K562 (cell line): Measurements from ENCODE around the gene VPS41.

ENCODE experiments used
- ZNF41 ChIP-seq: fragments of 250-450 bp; sonication (Bioruptor Pico); conservative IDR thresholded peaks from 2 replicates; pipeline ENCODE4 v1.4.0; 2020; ENCODE audit warnings: mild to moderate bottlenecking
- TF ChIP-seq, protein P1 (sequence below): sonication (generic); formaldehyde crosslinking; IDR thresholded peaks from 2 replicates; pipeline ENCODE4 v1.9.0; 2022; ENCODE audit warnings: mild to moderate bottlenecking, missing genetic modification reagents

DNA sequence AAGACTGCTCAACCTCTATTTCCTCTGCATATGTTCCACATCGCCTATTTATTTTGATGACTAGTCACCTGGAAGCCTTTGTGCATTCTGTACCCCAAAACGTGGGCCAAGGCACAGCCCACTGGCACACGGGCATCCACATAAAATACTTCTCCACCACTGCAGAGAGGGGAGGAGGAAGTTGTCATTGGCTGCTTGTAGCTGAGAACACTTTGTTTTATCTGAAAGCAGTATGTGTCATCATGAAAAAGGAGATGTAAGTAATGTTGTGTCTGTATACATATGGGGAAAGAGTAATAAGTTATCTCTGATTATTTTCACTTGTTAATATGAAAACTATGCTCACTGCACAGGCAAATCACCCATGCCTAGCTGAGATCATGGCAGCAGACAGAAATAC lies 229.6 kb downstream of the VPS41 start:
- TF ChIP-seq, protein P1, sequence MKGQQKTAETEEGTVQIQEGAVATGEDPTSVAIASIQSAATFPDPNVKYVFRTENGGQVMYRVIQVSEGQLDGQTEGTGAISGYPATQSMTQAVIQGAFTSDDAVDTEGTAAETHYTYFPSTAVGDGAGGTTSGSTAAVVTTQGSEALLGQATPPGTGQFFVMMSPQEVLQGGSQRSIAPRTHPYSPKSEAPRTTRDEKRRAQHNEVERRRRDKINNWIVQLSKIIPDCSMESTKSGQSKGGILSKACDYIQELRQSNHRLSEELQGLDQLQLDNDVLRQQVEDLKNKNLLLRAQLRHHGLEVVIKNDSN: no peak
- TF ChIP-seq ZNF41 (CRISPR knock-in tag): no peak
